GM12864 (cell line): ENCODE results near the gene ITFG1.
"Not testable (repeated sequence)": the region's sequence is repeated elsewhere in the genome, so short reads cannot be mapped to it uniquely, and the experiment has no call there.

Experiments used
- DNase-seq: peaks from one replicate; pipeline ENCODE4 v3.0.0-alpha.2; 2011; ENCODE audit warnings: low read depth
- H3K4me3 ChIP-seq: 2 replicates; pipeline ENCODE4 v1.5.1; 2011; ENCODE audit warnings: mild to moderate bottlenecking, low read depth, low read length, control low read depth
- TF ChIP-seq, protein P1 (sequence below): IDR thresholded peaks from 2 replicates; pipeline ENCODE4 v1.5.1; 2011; ENCODE audit warnings: low read depth, mild to moderate bottlenecking, moderate library complexity, low read length, control low read depth, inconsistent platforms; ENCODE audit errors: missing control alignments

Gene ITFG1

DNA sequence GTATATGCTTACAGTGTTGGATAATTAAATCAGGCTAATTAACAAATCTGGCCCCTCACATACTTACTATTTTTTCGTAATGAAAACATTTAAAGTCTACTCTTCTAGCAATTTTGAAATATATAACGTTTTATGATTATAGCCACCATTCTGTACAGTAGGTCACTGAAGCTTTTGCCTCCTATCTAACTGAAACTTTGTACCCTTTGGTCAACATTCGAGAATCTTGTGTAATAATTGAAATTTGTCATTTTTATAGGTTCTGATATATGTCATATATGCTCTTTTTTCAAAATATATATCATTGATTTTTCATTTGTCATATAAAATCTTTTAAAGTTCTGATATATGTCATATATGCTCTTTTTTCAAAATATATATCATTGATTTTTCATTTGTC is 12.9 kb upstream of the ITFG1 start:
- H3K4me3 ChIP-seq, result no peak overlapping the region
- DNase-seq, result no peak
- TF ChIP-seq, protein P1, sequence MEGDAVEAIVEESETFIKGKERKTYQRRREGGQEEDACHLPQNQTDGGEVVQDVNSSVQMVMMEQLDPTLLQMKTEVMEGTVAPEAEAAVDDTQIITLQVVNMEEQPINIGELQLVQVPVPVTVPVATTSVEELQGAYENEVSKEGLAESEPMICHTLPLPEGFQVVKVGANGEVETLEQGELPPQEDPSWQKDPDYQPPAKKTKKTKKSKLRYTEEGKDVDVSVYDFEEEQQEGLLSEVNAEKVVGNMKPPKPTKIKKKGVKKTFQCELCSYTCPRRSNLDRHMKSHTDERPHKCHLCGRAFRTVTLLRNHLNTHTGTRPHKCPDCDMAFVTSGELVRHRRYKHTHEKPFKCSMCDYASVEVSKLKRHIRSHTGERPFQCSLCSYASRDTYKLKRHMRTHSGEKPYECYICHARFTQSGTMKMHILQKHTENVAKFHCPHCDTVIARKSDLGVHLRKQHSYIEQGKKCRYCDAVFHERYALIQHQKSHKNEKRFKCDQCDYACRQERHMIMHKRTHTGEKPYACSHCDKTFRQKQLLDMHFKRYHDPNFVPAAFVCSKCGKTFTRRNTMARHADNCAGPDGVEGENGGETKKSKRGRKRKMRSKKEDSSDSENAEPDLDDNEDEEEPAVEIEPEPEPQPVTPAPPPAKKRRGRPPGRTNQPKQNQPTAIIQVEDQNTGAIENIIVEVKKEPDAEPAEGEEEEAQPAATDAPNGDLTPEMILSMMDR, result no peak

DNA sequence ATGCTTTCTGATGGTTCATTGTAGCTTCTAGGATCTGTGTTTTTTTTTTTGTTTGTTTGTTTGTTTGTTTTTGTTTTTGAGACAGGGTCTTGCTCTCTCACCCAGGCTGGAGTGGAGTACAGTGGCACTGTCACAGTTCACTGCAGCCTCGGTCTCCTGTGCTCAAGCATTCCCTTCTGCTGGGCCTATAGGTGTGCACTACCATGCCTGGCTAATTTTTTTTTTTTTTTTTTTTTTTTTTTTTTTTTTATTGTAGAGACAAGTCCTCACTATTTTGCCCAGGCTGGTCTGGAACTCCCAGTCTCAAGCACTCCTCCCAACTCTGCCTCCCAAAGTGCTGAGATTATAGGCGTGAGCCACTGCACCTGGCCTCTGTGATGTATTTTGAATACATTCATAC is 12.1 kb upstream of the ITFG1 start:
- H3K4me3 ChIP-seq, DNase-seq: not testable (repeated sequence)

- TF ChIP-seq, protein P1, result no peak
- no peak for DNase-seq
- H3K4me3 ChIP-seq, result no peak overlapping the region
Observed at GRCh38 chr16:47470810-47471209, 9.9 kb upstream of the ITFG1 start.

DNA sequence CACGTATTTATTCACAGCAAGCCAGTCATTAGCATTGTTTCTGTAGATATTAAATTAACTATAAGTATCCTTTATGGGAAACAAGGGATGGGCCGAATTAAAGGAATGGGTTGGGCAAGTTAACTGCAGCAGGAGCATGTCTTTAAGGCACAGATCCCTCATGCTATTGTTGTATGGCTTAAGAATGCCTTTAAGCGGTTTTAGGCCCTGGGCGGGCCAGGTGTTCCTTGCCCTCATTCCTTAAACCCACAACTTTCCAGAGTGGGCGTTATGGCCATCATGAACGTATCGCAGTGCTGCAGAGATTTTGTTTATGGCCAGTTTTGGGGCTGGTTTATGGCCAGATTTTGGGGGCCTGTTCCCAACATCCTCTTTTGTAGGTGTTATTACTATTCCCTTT is 9.3 kb upstream of the ITFG1 start:
- TF ChIP-seq, protein P1, result no peak
- no peak overlapping the region for H3K4me3 ChIP-seq
- DNase-seq, result no peak

DNA sequence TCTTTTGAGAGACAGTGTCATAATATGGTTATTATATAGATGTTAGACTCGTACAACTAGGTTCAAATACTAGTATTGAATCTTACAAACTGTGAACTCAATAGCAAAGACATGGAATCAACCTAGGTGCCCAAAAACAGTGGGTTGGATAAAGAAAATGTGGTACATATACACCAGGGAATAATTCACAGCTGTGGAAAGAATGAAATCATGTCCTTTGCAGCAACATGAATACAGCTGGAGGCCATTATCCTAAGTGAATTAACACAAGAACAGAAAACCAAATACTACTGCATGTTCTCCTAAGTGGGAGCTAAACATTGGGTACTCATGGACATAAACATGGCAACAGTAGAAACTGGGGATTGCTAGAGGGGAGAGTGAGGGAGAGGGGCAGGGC is 8.4 kb upstream of the ITFG1 start:
- TF ChIP-seq, protein P1, result no peak
- DNase-seq, result no peak
- no peak overlapping the region for H3K4me3 ChIP-seq

DNA sequence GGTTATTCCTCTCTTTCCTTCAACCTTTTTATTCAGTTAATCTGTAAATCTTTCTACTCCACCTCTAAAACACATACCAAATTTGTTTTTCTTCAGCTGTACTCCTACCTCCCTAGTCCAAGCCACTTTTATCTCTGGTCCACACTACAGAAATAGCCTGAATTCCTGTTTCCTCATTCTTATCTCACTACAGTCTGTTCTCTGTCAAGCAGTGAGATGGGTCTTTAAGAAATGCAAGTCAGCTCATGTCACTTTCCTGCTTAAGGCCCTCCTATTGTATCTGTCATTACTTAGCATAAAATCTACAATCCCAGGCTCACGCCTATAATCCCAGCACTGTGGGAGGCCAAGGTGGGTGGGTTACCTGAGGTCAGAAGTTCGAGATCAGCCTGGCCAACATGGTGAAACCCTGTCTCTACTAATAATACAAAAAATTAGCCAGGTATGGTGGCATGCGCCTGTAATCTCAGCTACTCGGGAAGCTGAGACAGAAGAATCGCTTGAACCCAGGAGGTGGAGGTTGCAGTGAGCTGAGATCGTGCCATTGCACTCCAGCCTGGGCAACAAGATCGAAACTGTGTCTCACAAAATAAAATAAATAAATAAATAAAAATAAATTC is 7.3 kb upstream of the ITFG1 start:
- DNase-seq, H3K4me3 ChIP-seq: not testable (repeated sequence)

- DNase-seq, result no peak
- TF ChIP-seq, protein P1, result no peak
- H3K4me3 ChIP-seq, result no peak overlapping the region
Observed at GRCh38 chr16:47467501-47467900, 6.6 kb upstream of the ITFG1 start.

DNA sequence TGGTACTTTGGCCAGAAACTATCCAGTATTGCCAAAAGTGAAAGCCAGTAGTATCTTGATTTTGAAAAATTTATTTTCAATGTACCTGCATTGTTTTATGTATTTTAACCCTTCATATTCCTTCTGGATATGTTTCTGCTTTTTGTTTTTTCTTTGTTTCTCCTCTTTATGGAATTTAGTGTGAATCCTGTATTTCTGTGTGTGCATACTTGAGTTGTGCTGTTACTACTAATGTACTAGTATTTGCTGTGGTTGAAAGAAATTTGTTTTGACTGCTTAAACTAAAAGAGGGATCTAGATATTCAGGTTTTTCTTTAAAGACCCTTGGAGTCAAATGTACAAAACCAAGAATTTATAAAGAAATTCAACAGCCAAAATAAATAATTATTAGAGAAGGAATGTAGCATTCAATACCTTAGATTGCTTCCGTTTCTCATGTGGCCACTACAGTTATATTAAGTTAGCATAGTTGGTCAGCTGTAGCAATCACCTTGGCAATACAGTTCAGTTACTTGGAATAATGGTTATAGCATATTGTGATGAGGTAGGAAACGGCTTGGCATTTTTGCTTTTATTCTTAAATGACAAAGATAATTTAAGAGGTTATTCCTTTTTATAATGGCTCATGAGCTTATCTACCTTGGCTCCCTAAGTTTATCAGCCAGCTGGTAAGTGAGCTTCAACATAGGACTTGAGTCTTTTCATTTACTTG is 5.2 kb upstream of the ITFG1 start:
- no peak overlapping the region for H3K4me3 ChIP-seq
- TF ChIP-seq, protein P1, result no peak
- DNase-seq, result no peak
